CD4-positive, alpha-beta T cell treated with Interleukin-2 at 100 ng/mL for 4 hours (primary cell): Measurements from ENCODE around the gene AMBRA1.
"Not testable (repeated sequence)": the region's sequence is repeated elsewhere in the genome, so short reads cannot be mapped to it uniquely, and the experiment has no call there.

Source experiments
- DNase-seq: peaks from one replicate; pipeline ENCODE4 v3.0.0-alpha.2; 2020; ENCODE audit warnings: low spot score

The AMBRA1 gene

DNA sequence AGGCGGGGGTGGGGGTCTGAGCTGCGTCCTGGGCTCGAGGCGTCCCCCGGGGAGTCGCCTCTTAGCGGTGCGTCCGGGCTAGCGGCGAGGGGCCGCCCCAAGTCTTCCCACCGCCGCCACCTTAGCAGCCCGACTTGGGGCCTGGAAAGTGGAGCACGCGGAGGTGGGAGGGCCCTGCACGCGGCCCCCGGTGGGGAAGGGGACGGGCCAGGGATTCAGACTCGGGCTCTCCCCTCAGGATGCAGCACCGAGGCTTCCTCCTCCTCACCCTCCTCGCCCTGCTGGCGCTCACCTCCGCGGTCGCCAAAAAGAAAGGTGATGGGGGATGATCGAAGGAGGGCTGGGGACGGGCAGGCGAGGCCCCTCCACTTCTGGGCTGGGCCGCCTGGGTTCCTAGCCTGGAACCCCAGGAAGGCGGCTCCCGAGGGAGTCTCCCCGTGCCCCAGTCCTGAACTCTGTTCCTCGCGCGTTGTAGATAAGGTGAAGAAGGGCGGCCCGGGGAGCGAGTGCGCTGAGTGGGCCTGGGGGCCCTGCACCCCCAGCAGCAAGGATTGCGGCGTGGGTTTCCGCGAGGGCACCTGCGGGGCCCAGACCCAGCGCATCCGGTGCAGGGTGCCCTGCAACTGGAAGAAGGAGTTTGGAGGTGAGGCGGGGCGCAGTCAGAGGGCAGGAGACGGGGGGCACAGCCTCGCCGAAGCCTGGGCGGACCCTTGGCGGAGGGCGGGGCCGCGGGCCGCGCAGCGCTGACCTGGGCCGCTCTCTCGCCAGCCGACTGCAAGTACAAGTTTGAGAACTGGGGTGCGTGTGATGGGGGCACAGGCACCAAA is 211.8 kb downstream of the AMBRA1 start:
- DNase-seq, result no peak

DNA sequence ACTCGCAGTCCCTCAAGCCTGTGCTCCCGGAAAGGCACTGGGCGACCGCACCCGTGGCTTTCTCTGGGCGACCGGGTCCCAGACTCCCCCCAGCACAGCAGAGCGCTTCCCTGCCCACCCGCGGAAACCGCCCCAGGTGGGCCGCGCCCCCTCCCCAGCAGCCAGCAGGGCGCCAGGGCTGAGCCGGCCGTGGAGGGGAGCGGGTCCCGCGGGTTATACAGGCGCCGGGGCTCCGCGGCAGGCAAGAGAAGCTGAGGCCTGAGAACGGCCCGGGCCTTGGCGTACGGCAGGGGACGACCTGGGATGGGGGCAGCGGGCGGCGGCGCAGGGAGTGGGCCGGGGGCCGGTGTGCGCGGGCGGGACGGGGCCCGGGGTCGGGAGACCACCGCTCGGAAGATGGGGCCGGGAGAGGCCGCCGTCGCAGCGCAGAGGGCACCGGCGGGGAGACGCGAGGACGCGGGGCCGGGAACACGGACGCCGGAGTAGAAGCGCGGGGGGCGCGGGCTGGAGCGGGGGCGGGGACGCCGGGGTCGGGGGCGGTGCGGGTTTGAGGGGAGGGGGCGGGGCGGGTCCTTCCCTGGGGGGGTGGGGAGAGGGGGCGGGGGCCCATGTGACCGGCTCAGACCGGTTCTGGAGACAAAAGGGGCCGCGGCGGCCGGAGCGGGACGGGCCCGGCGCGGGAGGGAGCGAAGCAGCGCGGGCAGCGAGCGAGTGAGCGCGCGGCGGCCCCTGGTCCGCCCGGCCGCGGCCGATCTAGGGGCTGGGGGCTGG is 212.6 kb downstream of the AMBRA1 start, which contains the start of gene MDK:
Gene MDK, plus strand, starts transcription at position 622 of the 771 bp plus-strand sequence. CDS start 389 bp downstream, outside the sequence.
- no peak for DNase-seq

DNA sequence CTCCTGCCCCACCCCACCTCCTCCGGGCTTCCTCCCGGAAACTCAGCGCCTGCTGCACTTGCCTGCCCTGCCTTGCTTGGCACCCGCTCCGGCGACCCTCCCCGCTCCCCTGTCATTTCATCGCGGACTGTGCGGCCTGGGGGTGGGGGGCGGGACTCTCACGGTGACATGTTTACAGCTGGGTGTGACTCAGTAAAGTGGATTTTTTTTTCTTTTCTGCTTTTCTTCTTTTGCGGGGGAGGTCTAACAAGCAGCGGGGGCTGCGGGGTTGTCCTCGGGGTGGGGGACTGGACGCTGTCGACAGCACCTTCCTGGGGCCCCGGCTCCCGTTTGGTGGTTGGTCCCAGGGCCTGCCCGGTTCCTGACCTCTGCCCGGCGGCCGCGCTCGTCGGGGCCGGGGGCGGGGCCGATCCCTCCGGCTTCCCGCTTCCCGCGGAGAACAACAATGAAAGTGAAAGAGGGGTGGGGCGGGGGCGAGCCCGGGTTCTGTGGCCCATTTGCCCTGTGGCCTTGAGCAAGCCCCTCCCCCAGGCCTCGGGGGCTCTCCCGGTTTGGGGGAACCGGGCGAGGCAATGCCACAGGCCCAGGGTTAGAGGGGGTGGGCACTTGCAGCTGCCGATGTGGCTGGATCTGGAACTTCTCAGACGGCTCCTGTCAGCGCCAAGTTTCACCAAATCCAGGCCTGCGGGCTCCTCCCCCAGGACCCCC is 213.3 kb downstream of the AMBRA1 start:
- DNase-seq, result peak; percentile 44

DNA sequence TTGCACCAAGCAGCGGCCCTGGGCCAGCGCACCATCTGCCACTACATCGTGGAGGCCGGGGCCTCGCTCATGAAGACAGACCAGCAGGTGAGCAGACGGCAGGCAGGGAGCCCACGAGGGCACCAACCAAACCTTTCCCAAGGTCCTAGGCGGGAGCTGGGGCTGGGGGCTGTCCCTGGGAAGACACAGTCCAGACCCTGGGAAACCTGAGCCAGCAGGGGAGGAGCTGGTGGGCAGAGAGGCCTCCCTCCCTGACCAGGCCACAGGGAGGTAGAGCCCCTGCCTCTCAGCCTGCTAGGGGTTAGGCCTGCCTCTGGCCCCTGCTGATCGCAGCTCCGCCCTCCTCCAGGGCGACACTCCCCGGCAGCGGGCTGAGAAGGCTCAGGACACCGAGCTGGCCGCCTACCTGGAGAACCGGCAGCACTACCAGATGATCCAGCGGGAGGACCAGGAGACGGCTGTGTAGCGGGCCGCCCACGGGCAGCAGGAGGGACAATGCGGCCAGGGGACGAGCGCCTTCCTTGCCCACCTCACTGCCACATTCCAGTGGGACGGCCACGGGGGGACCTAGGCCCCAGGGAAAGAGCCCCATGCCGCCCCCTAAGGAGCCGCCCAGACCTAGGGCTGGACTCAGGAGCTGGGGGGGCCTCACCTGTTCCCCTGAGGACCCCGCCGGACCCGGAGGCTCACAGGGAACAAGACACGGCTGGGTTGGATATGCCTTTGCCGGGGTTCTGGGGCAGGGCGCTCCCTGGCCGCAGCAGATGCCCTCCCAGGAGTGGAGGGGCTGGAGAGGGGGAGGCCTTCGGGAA is 214.1 kb downstream of the AMBRA1 start:
- not testable (repeated sequence) for DNase-seq

DNA sequence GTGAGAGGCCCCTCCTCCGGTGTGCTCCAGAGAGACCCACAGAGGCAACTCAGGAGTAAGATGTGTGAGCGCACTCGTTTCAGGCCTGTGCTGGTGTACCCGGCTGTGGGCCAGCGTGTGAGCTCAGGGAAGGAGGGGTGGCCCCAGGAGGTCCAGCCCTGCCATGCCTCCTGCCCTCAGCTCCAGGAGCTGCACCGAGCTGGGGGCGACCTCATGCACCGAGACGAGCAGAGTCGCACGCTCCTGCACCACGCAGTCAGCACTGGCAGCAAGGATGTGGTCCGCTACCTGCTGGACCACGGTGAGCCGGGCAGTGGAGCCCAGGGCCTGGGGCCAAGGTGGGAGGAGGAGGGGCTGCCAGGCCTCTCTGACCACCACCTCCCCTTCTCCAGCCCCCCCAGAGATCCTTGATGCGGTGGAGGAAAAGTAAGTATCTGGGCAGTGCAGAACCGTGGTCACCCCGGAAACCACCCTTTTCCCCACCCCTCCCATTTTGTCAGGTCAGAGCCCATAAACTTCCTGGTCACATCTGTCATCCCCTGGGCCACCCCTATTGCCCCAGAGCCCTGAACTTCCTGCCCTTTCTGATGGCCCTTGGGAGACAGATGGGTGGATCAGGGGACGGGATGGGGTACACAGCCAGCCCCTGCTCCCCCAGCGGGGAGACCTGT is 214.9 kb downstream of the AMBRA1 start:
- no peak for DNase-seq

DNA sequence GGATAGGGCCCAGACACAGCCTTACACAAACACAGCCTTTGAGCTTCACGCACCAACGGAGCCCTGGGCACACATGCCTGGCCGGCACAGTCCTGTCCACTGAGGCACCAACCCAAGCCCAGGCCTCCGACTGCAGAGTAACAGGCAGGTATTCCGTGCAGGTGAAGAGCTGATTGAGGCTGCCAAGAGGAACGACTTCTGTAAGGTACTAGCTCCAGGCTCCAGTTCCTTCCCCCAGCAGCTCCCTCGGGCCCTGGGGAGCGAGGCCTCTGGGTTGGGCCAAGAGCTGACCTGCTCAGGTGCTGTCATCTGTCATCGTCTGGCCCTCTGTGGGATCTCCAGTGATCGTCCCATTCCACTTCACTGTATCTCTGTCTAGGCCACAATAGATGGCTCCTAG is 215.5 kb downstream of the AMBRA1 start:
- DNase-seq, result no peak

DNA sequence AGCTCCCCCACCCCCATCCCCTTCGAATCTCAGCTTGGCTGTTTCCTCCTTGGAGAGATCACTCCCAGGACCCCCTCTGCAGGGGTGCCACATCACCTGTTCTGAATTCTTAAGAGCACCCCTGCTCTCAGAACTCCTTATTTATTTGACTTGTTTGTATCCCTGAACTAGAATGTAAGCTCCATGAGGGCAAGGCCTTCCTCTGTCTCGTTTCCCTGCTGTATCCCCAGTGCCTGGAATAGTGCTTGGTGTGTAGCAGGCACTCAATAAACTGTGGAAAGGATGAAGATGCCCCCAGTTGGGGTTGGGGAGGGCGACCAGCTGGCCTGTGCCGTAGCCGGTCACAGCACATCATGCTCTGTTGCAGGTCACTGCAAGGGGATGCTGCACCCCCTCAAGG is 216.0 kb downstream of the AMBRA1 start:
- DNase-seq, result no peak

DNA sequence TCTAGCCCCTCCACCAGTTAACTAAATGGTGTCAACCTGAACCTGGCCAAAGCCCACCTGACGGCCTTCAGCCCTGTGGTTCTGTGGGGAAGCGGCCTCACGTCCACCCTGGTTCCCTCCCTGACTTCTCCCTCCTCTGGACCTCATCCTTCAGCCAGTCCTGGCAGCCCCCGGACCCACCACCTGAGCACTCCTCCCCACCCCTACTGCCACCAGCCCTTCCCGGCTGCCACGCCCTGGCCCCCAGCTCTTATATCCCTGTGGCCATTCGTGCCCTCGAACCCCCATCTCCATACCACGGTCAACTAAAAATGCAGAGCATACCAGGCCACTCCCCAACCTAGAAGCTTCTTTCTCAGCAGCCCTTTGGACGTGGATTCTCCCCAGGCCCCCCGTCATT is 216.5 kb downstream of the AMBRA1 start:
- no peak for DNase-seq

DNA sequence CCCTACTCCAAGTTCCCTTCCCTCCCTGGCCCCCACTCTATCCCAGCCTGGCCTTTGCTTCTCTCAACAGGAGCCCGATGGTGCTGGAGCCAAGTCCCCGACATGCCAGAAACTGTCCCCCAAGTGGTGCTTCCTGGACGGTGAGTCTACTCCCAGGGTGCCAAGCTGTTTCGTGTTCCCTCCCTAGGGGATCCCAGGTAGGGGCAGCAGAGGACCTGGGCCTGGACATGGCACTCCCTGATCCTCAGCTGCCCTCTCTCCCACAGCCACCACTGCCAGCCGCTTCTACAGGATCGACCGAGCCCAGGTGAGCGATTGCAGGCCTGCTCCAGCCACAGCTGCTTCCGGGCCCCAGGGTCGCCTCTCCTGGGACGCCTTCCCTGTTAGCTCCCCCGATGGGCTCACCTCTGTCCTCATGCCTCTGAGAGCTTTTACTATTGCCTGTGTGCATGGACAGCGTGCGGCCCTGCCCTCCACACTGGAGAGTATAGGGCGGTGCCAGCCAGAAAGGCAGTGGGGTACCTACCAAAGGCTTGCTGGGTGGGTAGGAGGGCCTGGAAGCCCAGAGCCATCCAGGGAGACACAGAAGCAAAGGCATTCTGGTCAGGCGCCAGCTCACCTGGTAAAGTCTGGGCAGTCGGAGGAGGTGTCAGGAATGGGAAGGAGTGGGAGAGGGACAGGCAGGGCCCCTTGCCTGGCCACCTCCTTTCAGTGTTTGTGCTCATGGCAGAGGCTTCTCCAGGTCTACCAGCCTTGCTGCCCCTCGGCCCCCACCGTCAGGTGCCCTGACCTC is 217.4 kb downstream of the AMBRA1 start:
- DNase-seq, result no peak

DNA sequence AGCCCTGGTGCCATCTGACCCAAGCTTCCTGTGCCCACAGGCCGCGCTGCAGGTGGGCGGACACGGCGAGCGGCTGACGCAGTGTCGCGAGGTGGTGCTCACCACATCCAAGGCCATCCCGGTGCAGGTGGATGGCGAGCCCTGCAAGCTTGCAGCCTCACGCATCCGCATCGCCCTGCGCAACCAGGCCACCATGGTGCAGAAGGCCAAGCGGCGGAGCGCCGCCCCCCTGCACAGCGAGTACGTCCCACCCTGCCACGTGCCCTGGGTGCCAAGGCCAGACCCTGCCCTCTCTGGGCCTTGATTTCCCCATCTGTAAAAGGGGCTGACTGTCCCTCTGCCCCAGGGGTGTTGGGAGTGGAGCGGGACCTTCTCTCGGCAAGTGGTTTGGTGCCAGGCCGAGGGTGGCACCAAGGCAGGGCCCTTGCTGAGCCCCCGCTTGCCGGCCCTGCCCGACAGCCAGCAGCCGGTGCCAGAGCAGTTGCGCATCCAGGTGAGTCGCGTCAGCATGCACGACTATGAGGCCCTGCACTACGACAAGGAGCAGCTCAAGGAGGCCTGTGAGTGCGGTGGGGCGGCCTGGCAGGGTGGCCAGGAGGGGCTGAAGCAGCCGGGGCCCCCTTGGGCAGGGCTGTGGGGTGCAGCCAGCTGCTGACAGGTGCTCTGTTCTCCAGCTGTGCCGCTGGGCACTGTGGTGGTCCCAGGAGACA is 218.3 kb downstream of the AMBRA1 start:
- DNase-seq, result no peak

DNA sequence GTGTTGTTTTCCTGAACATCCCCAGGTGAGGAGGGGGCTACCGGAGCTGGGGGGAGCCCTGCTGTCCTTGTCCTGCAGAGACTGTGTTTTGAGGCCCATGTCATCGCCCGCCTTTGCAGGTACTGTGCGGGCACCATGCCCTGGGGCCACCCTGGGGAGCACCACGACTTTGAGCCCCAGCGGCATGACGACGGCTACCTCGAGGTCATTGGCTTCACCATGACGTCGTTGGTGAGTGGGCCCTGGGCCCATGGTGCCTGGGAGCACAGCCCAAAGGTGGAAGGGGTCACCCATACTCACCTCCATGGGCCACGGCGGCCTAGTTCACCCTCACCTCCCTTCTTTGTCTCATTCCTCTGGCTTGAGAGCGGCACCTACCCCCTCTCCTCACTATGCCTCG is 219.0 kb downstream of the AMBRA1 start:
- no peak for DNase-seq

DNA sequence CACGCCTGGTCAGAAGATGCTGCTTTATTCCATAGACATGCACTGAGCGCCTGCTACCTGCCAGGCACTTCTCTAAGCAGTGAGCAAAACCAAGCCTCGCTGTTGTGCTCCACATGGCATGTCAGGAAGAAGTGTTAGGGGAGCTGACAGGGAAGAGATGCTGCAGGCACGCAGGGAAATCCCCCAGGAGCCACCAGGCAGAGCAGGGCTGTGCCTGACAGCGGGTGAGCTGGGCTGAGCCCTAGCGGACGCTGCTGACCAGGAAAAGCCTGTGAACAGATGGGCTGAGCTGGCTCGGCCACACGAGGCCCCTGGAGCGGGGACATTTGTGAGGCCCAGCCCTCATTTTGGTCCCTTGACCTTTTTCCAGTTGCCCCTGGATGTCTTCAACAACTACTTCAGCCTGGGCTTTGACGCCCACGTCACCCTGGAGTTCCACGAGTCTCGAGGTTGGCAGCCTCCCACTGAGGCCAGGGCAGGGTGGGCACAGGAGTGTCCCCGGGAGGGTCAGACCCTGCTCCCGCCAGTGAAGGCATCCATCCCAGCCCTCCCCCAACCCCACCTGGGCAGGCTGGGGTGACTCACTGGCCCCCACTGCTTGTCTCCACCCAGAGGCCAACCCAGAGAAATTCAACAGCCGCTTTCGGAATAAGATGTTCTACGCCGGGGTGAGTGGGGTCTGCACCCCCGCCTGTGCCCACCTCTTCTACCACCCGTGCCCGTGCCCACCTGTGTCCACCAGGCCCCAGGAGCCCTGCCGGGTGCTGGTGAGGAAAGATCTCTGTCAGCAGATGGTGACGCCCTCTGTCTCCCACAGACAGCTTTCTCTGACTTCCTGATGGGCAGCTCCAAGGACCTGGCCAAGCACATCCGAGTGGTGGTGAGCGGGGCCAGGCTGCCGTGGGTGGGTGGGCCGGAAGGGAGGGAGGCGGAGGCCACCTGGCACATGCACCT is 219.8 kb downstream of the AMBRA1 start:
- no peak for DNase-seq

DNA sequence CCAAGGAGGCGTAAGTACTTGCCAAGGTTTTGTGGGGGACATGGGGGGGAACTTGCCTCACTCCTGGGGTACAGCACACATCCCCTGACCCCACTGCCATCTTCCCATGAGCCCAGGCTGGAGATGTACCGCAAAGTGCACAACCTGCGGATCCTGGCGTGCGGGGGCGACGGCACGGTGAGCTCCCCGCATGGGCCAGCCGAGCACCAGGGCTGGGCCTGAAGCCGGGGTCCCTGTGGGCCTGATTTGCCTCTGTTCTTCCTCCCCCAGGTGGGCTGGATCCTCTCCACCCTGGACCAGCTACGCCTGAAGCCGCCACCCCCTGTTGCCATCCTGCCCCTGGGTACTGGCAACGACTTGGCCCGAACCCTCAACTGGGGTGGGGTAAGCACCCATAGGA is 221.3 kb downstream of the AMBRA1 start:
- not testable (repeated sequence) for DNase-seq

DNA sequence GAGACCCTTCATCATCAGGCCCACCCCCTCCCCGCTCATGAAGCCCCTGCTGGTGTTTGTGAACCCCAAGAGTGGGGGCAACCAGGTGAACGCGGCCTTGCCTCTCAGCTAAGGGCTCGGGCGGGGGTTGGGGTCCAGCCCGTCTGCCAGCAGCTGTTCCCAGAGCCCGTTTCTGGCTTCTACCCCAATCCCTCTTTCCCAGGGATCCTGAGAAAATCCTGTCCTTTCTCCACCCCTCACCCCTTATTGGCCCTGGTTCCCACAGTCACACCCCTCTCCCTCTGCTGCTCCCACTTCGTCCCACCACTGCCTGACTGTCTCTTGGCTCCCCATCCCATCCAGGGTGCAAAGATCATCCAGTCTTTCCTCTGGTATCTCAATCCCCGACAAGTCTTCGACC is 221.7 kb downstream of the AMBRA1 start:
- DNase-seq, result no peak

DNA sequence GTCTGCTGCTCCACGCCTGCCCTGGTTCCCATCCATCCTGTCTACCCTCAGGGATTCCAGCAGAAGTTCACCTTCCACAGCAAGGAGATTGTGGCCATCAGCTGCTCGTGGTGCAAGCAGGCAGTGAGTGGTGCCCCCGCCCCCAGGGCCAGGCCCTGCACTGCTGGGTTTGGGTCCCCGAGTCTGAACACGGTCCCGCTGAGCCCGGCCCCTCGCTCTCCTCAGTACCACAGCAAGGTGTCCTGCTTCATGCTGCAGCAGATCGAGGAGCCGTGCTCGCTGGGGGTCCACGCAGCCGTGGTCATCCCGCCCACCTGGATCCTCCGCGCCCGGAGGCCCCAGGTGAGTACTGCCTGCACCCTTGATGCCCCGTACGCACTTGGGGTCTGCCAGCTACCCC is 222.6 kb downstream of the AMBRA1 start:
- not testable (repeated sequence) for DNase-seq

DNA sequence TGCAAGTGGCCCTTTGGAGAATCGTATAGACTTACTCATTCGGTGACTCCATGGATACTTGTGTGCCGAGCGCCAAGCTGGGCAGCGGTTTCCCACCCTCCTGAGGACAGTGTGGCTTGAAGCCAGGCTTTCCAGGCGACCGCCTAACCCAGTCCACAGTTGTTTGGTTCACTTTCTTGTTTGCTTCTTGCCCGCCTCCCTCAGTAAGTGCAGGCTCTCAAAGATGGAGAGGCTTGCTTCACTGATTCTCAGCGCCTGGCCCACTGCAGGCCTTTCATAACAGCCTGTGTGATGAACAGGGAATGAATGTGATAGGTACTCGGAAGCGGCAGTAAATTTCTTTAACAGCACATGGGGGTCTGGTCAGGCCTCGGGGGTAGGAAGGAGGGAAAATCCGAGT is 223.6 kb downstream of the AMBRA1 start:
- DNase-seq, result no peak

DNA sequence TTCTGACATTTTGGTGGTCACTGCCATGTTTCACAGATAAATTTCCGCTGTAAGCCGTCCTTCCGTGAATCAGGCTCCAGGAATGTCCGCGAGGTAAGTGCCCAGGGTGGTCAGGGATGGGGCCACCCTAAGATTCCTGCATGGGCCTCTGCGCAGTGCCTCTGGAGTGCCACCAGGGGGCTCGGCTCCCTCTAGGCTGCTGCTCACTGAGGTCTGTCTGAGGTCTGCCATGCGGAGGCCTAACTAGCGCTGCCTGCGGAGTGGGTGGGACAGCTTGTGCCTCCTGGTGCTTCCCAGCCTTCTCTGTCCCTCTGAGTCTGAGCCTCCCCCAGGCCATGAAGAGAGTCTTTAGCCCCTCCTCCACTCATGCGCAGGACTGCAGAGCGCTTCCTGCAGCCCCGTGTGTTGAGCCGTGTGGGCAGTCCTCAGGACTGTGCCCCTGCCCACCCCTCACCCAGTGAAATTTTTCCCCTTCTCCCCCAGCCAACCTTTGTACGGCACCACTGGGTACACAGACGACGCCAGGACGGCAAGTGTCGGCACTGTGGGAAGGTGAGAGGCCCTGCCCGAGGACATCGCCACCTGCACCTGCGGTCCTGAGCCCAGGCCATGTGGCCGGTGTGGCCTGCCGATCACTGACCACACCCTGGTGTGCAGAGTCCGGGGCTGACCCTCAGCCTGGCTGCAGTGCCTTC is 224.2 kb downstream of the AMBRA1 start:
- DNase-seq, result peak; percentile 50

DNA sequence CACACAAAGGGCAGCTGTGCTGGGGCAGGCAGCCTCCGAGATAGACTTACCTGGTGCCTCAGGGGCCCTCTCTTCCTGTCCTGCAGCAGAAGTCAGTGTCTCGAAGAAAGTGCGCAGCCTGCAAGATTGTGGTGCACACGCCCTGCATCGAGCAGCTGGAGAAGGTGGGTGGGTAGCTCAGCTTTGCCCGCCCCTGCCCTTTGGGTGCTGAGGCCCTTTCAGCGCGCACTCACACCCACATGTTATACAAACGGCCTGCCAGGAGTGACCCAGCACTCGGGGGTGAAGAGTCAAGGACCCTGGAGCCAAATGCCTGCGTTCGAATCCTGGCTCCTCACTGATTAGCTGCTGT is 225.9 kb downstream of the AMBRA1 start:
- no peak for DNase-seq
